Left lung (tissue), 10 donors: ENCODE results near the gene CCDC78. TPM values are rescaled to one million over a fixed set of nuclear protein-coding genes. Genes with fewer than 3 reads are reported as not detected.
A peak's percentile ranks its signal among the peaks of the same experiment; 100 is the strongest.

Source experiments
- ATAC-seq: fragments of 200-7000 bp; cut with Tn5 transposase; one replicate; pipeline ENCODE4 v1.9.1; 2020; ENCODE audit warnings: moderate library complexity
- DNase-seq, 4 donors: peaks; one replicate each; pipeline ENCODE4 v3.0.0-alpha.2; 2013 to 2020
- H3K27ac ChIP-seq, 2 donors: fragments of 200-600 bp; sonication (generic) in 1 of 2; one replicate each; pipeline versions ENCODE4 v1.5.0 to v1.8.0; 2020 to 2021
- H3K27me3 ChIP-seq, 2 donors: fragments of 200-600 bp; sonication (generic) in 1 of 2; one replicate each; pipeline versions ENCODE4 v1.5.0 to v1.8.0; 2020 to 2021
- H3K36me3 ChIP-seq, 2 donors: fragments of 200-600 bp; sonication (generic) in 1 of 2; one replicate each; pipeline versions ENCODE4 v1.5.0 to v1.8.0; 2020 to 2021
- H3K4me1 ChIP-seq, 2 donors: fragments of 200-600 bp; one replicate each; pipeline ENCODE4 v1.8.0; 2021
- H3K4me3 ChIP-seq, 2 donors: fragments of 200-600 bp; sonication (generic) in 1 of 2; one replicate each; pipeline versions ENCODE4 v1.5.0 to v1.8.0; 2020 to 2021; ENCODE audit warnings: mild to moderate bottlenecking in 1 of 2
- H3K9me3 ChIP-seq, 2 donors: fragments of 200-600 bp; sonication (generic) in 1 of 2; one replicate each; pipeline versions ENCODE4 v1.5.0 to v1.8.0; 2020 to 2021
- intact Hi-C, 2 donors: fragments of 100-400 bp; cut with DNase I; formaldehyde crosslinking; loops; one replicate each; pipeline versions ENCODE4 v1.11.2 to v1.14.2; 2022
- polyA plus RNA-seq, 6 donors: library from polyadenylated mRNA; unstranded; fragments of 120-200 nt; gene quantifications; one replicate each; pipeline ENCODE4 v1.2.1, GENCODE V29; 2013; ENCODE audit not compliant: insufficient read length in 6 of 6
- total RNA-seq, 2 donors: library from RNA; stranded (reverse); fragmentation: NEBNext Ultra II Directional; extraction: Animal tissue kit (Norgen Biotek cat#: 25700); gene quantifications; one replicate each; pipeline ENCODE4 v1.2.1, GENCODE V29; 2021
- TF ChIP-seq, protein P1 (sequence below), 2 donors: fragments of 200-600 bp; sonication (generic) in 1 of 2; IDR thresholded peaks; one replicate each; pipeline versions ENCODE4 v1.5.0 to v1.8.0; 2021; ENCODE audit warnings: antibody characterized with exemption in 2 of 2
- donor health status: DM: no; HTN: yes; CAD: no.
- donor health status: DM: no; HTN: no; CAD: no.

CCDC78 gene
- total and polyA plus RNA-seq, 8 donors: 0.96 to 13.7 (median 8.6) TPM

DNA sequence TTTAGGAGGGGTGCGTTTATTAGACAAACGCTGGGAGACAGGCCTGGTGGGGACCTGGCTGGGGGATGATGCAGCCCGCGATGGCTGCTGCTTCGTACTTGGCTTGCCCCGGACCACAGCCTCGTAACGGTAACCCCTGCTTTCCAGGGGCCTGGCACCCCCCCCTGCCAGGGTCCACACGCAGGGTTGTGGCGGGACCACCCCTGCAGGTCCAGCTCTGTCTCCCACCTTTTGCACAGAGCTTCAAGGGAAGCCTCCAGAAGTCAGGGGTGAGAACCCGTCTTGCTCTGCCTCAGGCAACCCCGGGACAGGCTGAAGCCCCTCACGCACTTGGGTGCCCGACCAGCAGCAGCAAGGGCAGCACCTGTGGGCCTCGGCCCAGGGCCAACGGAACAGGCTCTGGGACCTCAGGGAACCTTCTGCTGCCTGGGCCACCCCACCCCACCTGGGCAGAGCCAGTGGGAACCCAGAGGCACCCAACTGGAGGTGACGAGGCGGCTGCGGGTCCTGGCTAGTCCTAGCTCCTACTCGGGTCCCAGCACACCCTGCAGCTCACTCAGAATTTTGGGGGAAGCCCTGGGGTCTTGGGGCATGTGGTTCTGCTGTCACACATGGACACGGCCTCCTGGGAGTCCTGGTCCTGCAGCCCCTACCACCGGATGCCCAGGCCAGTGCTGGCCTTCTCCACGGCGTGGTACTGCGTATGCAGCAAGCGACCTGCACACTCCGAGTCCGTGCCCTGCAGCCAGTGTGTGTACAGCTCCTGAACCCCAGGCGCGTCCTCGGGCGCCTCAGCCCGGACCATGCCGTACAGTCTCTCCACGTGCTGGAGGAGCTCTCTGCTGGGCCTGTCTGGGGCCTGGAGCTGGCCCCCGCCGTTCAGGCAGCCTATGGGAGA is 3.8 kb upstream of the CCDC78 start:
- peak in 1 of 4 donors; percentile 78 for DNase-seq
- no peak for ATAC-seq
- intact Hi-C loops: no loop called here
- Histone ChIP-seq H3K4me3 (no peak overlapping the region), H3K4me1 (peaks cover 12 to 29% of the 10 kb centered on the region in 2 donors), H3K27ac (no peak overlapping the region), H3K27me3 (peaks cover 0 to 45% of the 10 kb centered on the region in 2 donors), H3K9me3 (no peaks in the 10 kb centered on the region), H3K36me3 (peaks cover 0 to 53% of the 10 kb centered on the region in 2 donors)
- TF ChIP-seq, protein P1, sequence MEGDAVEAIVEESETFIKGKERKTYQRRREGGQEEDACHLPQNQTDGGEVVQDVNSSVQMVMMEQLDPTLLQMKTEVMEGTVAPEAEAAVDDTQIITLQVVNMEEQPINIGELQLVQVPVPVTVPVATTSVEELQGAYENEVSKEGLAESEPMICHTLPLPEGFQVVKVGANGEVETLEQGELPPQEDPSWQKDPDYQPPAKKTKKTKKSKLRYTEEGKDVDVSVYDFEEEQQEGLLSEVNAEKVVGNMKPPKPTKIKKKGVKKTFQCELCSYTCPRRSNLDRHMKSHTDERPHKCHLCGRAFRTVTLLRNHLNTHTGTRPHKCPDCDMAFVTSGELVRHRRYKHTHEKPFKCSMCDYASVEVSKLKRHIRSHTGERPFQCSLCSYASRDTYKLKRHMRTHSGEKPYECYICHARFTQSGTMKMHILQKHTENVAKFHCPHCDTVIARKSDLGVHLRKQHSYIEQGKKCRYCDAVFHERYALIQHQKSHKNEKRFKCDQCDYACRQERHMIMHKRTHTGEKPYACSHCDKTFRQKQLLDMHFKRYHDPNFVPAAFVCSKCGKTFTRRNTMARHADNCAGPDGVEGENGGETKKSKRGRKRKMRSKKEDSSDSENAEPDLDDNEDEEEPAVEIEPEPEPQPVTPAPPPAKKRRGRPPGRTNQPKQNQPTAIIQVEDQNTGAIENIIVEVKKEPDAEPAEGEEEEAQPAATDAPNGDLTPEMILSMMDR (IDR thresholded peaks at IDR 0.05): no peak

GRCh38 chr16:728890-729744 is 2.9 kb upstream of the CCDC78 start:
- Histone ChIP-seq H3K36me3 (peaks cover 0 to 44% of the 10 kb centered on the region in 2 donors), H3K9me3 (no peaks in the 10 kb centered on the region), H3K27ac (no peak overlapping the region), H3K27me3 (peaks cover 0 to 45% of the 10 kb centered on the region in 2 donors), H3K4me1 (peaks cover 12 to 29% of the 10 kb centered on the region in 2 donors), H3K4me3 (no peak overlapping the region)
- intact Hi-C loops: no loop called here
- ATAC-seq: no peak
- TF ChIP-seq, protein P1 (IDR thresholded peaks at IDR 0.05): no peak
- DNase-seq: no peak

GRCh38 chr16:728131-728889 is 2.1 kb upstream of the CCDC78 start:
- TF ChIP-seq, protein P1 (IDR thresholded peaks at IDR 0.05): no peak
- no peak overlapping the region for H3K27ac ChIP-seq
- H3K36me3 ChIP-seq: peaks cover 0 to 36% of the 10 kb centered on the region in 2 donors
- intact Hi-C loops: no loop called here
- H3K4me3 ChIP-seq: peak overlapping the region; percentile 24 to 49
- H3K9me3 ChIP-seq: no peaks in the 10 kb centered on the region
- ATAC-seq (peak; percentile 67), DNase-seq (peak in 2 of 4 donors; percentile 82 to 88)
- H3K27me3 ChIP-seq: peaks cover 0 to 45% of the 10 kb centered on the region in 2 donors
- peaks cover 12 to 29% of the 10 kb centered on the region in 2 donors for H3K4me1 ChIP-seq

DNA sequence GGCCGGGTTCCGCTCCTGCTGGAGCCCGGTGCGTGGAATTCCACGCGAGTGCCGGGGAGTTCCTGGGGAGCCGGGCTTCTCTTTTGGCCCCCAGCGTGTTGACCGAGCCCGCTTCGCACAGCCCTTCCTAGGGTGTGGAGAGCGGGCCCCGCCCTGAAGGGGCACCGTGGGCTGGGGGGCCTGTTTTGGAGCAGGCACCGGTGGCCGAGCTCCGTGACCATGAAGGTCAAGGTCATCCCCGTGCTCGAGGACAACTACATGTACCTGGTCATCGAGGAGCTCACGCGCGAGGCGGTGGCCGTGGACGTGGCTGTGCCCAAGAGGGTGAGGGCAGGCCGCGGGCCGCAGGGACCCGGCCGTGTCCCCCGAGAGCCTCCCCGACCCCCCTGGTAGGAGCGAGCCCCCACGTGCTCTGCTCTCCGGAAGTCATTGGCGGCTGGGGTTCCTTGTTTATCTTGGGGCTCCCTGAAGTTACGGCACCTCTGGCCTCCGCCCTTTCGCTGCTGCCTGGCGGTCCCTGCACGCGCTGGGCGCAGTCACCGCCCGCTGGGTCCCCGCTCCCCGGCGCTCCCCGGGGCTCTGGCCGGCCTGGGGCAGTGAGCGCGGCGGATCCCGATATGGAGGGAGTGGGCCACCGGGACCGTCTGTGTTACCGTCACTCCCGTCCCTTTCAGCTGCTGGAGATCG is 1.2 kb upstream of the CCDC78 start:
- Histone ChIP-seq H3K9me3 (no peaks in the 10 kb centered on the region), H3K4me1 (peaks cover 12 to 29% of the 10 kb centered on the region in 2 donors), H3K36me3 (peaks cover 0 to 28% of the 10 kb centered on the region in 2 donors), H3K4me3 (peak overlapping the region; percentile 24 to 49), H3K27me3 (peaks cover 0 to 45% of the 10 kb centered on the region in 2 donors), H3K27ac (no peak overlapping the region)
- DNase-seq: no peak
- peak; percentile 8 for ATAC-seq
- intact Hi-C loops: no loop called here
- TF ChIP-seq, protein P1 (IDR thresholded peaks at IDR 0.05): no peak
